SH-SY5Y (cell line): ENCODE measurements around the gene DYNLT2B.

ENCODE experiments used
- GATA2 ChIP-seq: IDR thresholded peaks from 2 replicates; pipeline ENCODE4 v1.6.1; 2011; ENCODE audit warnings: mild to moderate bottlenecking, low read depth, low read length
- GATA3 ChIP-seq: IDR thresholded peaks from 2 replicates; pipeline ENCODE4 v1.6.1; 2011; ENCODE audit warnings: low read depth, mild to moderate bottlenecking, low read length, moderate library complexity

Gene DYNLT2B

DNA sequence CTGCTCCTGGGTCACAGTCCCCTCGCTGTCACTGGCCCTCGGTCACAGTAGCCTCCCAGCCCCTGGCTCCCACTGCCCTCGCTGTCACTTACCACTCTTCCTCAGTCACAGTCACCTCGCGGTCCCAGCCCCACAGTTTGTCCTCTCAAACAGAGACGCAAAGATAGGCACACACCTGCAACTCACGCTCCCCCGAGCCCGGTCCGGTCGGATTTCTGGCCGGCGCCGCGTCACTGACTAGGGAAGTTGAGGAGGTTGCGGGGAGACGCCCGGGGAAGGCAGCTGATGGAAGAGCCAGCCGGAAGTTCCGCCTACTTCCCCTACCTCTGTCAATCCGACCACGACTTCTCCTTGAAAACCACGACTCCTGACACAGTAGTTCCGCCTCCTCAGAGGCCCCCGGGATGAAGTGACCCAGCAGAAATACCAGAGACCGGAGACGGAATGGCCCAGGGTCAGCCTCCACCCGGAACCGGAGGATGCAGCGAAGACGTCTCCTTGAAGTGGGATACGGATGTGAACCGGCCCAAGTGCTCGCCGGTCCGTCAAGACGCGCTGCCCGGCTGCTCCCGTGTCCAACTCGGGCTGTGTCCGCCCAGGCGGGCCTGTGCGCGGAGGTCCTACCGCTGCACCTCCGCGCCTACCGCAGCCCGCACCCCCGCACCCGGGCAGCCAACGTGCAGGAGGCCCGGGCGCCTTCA, 30.4 kb downstream of the DYNLT2B start, which contains the start of gene PCYT1A:
Gene PCYT1A, minus strand, starts transcription at position 287 of the 701 bp plus-strand sequence. CDS start 17,195 bp downstream, outside the sequence.
- TF ChIP-seq GATA2: no peak

DNA sequence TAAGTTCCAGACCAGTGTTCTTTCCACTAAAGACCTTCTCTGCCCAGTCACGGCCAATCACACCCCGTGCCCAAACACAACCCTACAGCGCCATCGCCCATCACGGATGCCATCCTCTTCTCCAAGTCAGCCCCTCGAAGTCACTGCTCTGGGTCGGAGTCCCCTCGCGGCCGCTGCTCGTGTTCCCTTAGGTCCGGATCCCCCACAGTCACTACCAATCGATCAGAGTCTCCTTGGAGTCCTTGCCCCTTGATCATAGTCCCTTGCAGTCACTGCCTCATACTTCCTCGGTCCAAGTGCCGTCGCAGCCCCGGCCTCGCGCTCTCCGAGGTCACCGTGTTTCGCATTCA, 31.0 kb downstream of the DYNLT2B start:
- TF ChIP-seq GATA3 (no peak), GATA2 (no peak)

DNA sequence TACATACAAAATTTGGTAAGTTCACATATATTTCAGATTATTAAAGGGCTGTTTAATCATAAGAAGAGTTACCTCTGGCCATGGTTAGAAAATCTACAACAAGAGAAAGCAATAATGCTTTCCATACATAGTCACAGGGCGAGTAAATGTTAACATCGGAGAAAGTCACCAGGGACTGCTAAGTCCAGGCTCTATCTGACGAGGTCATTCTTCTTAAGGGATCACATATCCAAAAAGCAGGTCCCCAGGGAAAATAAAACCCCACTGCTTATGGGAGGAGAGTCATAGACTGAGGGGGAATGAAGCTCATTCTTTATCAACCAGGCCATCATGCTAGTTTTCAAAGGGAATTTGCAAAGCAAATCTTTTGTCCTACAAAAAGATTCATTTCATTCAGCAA, 33.6 kb downstream of the DYNLT2B start:
- no peak for TF ChIP-seq GATA3
- no peak for TF ChIP-seq GATA2

DNA sequence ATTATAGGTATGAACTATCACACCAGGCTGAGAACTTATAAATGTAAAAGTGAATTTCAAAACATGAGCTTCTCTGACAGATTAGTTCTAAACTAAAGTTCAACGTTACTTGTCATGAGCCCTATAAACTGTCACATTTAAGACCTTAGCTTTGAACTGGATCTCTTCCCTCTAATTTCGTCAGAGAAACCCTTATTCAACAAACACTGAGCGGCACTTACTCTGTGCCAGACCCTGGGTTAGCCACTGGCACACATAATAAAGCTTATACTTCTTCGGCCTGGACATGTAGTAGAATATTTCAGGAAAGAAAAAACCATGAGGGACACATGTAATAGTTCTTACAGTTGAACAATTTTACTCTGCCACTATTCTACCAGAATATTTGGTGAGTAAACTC, 36.1 kb downstream of the DYNLT2B start:
- TF ChIP-seq GATA2 (no peak), GATA3 (no peak)

DNA sequence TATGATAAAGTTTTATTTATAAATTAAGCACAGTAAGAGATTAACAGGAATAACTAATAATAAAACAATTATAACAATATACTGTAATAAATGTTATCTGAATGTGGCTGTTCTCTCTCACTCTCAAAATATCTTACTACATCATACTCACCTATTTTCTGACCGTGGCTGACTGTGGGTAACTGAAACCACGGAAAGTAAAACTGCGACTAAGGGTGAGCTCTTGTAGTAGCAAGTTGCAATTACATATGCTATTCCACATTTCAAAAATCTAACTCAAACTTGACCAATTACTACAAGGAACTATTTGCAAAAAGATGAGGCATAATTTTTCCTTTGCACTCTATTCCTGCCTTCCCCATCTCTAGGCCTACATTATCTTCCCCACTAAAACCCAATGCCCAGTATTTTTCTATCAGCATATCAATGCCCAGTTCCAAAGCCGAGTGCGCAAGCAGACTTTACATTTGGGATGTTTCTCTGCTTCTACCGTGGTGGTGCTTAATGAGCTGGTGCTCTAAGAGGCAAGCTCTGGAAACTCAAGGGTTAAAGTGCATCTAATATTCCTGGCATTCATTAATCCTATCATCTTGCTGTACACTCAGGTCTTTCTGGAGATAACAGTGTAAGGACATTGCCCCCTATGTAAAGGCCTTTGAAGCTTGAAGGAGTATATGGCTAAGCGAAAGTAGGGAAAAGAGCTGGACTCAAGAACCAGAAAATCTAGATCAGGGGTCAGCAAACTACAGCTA, 37.2 kb downstream of the DYNLT2B start:
- TF ChIP-seq GATA3: no peak
- TF ChIP-seq GATA2: no peak

DNA sequence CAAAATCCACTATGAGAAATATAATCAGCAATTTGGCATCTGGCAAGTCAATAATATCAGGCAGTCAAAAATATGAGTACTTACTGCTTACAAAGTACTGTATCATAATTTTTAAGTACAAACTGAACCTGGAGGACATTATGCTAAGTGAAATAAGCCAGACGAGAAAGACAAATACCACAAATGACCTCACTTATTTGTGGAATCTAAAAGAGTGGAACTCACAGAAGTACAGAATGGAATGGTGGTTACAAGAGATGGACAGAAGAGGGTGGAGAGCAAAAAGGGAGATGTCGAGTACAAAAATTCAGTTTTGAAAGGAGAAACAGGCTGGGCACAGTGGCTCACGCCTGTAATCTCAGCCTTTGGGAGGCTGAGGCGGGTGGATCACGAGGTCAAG, 42.9 kb downstream of the DYNLT2B start:
- TF ChIP-seq GATA2: no peak
- TF ChIP-seq GATA3: no peak

DNA sequence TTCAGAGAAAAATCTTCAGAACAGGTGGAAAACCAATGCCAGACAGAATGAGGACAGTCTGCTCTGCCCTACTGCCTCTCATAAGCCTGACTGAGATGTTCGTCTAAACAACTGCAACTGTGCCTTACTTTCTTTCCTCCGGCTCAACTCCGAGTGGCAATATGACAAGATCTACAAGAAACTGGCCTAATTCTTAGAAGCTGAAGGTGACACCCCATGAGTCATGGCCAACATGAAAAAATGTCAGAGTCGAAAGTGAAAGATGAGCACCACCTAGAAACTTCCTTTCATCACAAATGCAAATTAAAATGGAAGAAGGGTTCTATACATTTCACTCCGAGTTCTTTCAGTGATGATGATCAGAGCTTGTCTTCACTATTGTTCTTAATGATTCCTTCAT, 43.5 kb downstream of the DYNLT2B start:
- TF ChIP-seq GATA3 (no peak), GATA2 (no peak)

DNA sequence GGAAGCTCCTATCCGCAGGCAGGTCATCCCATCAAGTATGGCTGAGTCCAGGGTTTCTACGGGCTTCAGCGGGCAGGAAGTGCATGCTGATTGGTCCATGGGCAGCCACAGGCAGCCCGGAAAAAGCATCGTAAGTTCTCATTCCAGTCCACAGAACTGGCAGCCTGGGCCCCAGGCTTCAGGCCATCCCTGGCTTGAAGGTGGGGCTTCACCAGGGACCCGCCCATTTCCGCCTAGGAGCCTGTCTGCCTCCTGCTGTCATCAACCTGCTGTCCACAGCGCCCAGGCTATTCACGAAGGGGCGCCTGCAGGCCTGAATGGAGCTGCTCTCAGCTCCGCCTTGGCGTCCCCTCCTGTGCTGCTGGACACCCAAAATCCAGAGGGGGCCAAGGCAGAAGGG, 44.4 kb downstream of the DYNLT2B start:
- TF ChIP-seq GATA3 (no peak), GATA2 (no peak)

DNA sequence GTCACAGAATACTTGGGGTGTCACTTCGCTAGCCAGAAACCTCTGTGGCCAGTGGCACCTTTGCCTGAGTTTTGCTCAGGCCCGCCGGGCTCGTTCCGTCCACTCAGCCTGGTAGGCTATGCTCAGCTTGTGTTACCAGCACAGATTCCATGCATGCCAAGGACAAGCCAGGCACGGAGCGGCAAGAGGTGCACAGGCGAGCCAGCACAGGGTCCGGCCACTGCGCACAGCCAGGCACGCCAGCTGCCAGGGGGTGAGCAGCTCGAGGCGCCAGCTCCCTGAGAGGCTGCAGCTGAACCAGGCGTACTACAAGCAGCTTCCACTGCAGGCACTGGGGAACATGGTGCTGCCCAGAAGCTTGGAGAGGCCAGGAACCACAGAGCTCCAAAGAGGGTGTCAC, 45.2 kb downstream of the DYNLT2B start:
- TF ChIP-seq GATA3: no peak
- TF ChIP-seq GATA2: no peak

DNA sequence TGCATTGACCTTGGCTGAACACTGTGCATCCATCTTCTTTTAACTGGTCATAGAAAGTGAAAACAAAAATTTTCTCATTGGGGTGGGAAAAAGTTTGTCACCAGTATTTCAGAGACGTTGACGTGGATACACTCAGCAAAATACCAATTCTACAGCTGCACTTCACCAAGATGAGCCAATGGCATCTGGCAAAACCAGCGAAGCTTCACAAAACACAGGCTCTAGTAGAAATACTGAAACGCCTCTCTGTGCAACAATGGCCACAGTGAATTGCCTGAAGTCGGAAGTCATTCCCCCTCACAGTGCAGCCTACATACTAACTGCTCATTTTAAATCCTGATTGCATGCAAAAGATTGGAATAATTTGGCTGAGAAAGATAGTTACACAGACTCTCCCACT, 47.5 kb downstream of the DYNLT2B start:
- TF ChIP-seq GATA2: no peak
- TF ChIP-seq GATA3: no peak

DNA sequence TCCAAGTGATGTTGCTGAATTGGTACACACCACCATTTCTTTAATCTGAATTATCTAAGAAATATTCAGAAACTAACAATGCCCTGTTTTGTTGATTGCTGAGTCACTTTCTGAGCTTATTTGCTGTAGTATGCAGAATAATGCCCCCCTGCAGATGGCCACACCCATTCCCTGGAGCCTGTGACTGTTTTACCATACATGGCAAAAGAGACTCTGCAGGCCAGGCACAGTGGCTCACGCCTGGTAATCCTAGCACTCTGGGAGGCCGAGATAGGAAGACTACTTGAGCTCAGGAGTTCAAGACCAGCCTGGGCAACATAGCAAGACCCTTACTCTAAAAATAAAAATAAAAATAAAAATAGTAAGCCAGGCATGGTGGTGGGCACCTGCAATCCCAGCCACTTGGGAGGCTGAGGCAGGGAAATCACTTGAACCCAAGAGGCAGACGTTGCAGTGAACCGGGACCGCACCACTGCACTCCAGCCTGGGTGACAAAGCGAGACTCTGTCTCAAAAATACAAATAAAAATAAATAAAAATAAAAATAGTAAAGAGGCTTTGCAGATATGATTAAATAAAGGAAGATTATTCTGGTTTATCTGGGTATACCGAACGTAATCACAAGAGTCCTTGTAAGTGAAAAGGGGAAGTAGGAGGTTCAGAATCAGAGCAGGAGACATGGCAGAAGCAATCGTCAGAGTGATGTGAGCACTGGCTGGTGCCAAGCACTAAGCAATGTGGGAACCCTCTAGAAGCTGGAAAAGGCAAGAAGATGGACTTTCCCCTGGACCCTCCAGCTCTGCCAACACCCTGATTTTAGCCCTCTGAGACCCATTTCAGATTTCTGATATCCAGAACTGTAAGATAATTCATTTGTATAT, 49.5 kb downstream of the DYNLT2B start:
- TF ChIP-seq GATA2: no peak
- no peak for TF ChIP-seq GATA3

DNA sequence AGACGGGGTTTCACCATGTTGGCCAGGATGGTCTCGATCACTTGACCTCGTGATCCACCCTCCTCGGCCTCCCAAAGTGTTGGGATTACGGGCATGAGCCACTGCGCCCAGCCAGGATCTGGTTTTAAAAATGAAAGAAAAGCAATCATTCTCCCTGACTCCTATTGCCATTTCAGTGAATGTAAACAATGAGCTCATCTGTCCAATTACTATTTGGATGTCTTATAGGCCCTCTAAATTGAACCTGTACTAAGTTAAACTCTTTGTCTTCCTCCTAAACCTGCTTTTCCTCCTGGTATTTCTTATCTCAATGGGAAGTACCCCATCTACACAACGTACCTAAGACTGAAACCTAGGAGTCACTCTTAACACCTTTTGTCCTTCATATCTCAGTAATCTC, 54.2 kb downstream of the DYNLT2B start:
- TF ChIP-seq GATA3: no peak
- TF ChIP-seq GATA2: no peak

DNA sequence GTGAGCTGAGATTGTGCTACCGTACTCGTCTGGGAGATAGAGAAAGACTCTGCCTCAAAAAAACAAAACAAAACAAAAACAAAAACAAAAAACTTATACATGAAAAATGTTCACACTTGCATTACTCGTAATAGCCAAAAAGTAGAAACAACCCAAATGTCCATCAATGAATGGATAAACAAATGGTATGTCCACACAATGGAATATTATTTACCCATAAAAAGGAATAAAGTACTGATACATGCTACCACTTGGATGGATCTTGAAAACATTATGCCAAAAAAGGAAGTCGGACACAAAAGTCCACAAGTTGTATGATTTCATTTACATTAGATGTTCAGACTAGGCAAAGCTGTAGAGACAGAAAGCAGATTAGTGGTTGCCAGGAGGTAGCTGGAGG, 57.3 kb downstream of the DYNLT2B start:
- TF ChIP-seq GATA2: no peak
- TF ChIP-seq GATA3: no peak

DNA sequence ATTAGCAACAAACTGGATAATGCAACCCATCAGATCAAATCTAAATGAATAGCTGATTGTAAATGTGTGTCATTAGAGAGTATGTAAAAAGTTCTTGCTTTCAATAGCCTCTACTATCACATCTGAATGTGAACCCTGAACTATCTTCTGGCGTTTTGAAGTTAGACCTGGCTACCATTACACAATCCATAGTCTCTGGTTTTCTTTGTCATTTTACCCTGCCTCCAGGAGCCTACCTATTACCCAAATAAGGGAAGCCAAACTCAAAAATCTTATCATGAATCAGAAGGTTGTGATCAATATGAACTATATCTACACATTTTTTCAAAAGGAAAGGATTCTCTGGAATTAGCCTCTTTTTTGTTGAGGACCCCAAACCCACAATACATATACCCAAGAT, 62.3 kb downstream of the DYNLT2B start:
- no peak for TF ChIP-seq GATA2
- TF ChIP-seq GATA3: no peak
